ENCODE results near the gene GABRE. TPM values are rescaled to one million over a fixed set of nuclear protein-coding genes. Genes with fewer than 3 reads are reported as not detected.
A peak's percentile ranks its signal among the peaks of the same experiment; 100 is the strongest.

Gene GABRE
- total RNA-seq, 1 donor from 2014 or later: 0.44 TPM

DNA sequence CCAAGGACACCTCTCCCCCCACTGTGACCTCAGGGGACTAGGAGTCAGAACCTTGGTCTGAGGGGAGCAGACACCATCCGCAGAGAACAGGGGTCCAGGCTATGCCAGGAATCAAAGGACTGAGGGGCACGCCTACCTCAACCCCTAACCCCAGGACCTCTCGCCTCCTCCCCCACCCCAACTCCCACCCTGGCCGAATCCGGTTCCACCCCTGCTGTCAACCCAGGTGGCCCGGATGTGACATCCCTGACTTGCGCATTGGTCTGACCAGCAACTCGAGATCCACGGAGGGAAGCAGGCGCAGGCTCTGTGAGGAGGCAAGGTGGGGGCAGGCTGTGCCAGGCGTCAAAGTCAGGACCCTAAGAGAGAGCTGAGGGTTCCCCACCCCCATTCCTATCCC, 62.3 kb downstream of the GABRE start:
- Mint-ChIP-seq H3K27me3 (ENCODE audit: low read depth) (peaks cover 5% of the 10 kb centered on the region), H3K36me3 (ENCODE audit: low read depth) (no peaks in the 10 kb centered on the region), H3K4me3 (no peak overlapping the region), H3K9me3 (no peaks in the 10 kb centered on the region), H3K4me1 (no peaks in the 10 kb centered on the region), H3K27ac (ENCODE audit: unreplicated experiment) (no peak overlapping the region)
- TF ChIP-seq, protein P1, sequence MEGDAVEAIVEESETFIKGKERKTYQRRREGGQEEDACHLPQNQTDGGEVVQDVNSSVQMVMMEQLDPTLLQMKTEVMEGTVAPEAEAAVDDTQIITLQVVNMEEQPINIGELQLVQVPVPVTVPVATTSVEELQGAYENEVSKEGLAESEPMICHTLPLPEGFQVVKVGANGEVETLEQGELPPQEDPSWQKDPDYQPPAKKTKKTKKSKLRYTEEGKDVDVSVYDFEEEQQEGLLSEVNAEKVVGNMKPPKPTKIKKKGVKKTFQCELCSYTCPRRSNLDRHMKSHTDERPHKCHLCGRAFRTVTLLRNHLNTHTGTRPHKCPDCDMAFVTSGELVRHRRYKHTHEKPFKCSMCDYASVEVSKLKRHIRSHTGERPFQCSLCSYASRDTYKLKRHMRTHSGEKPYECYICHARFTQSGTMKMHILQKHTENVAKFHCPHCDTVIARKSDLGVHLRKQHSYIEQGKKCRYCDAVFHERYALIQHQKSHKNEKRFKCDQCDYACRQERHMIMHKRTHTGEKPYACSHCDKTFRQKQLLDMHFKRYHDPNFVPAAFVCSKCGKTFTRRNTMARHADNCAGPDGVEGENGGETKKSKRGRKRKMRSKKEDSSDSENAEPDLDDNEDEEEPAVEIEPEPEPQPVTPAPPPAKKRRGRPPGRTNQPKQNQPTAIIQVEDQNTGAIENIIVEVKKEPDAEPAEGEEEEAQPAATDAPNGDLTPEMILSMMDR (conservative IDR thresholded peaks at IDR 0.05): no peak
- DNase-seq (ENCODE audit: low read depth, low spot score): no peak

DNA sequence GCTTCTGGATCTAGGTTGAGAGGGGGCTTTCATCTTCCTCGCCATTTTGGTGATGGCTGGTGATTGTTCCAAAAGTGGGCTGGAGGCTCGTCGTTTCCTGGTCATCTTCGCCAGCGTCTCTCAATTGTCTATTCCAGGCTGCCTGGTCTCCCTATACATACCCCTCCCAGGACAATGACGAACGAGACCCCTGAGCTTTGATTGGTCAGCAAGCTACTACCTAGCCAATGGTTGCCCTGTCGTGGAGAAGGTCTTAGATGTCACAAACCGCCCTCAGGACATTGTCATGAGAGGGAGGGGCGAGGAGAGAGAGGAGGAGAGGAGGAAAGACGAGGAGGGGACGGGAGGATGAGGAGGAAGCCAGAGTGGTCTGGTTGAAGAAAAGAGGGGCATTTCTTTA, 69.5 kb downstream of the GABRE start:
- H3K27me3 Mint-ChIP-seq (ENCODE audit: low read depth): peaks cover 7% of the 10 kb centered on the region
- H3K9me3 Mint-ChIP-seq: peaks cover 5% of the 10 kb centered on the region
- H3K27ac Mint-ChIP-seq (ENCODE audit: unreplicated experiment): no peak overlapping the region
- TF ChIP-seq, protein P1 (conservative IDR thresholded peaks at IDR 0.05): no peak
- H3K4me3 Mint-ChIP-seq: no peak overlapping the region
- no peaks in the 10 kb centered on the region for H3K4me1 Mint-ChIP-seq
- no peaks in the 10 kb centered on the region for H3K36me3 Mint-ChIP-seq (ENCODE audit: low read depth)
- no peak for DNase-seq (ENCODE audit: low read depth, low spot score)

Small RNA genes lying within 50 kb of the gene (microRNA-seq; reads per million reads assigned to microRNA genes)
- gene MIR224: 58.0 reads per million, percentile 53 among the genes with 10 or more reads in this experiment
- 35.5 reads per million, percentile 44 among the genes with 10 or more reads in this experiment for gene MIR452

Other genes starting within 250 kb of the GABRE start
- not detected in 2 replicates for gene CNGA2, start 239.9 kb downstream of the GABRE start, total RNA-seq
- not detected in 2 replicates for gene MAGEA4, start 61.8 kb downstream of the GABRE start, total RNA-seq
- not detected in 2 replicates for gene MAGEA10, start 163.9 kb upstream of the GABRE start, total RNA-seq